Neuronal stem cell (in vitro differentiated cells): Measurements from ENCODE around the gene ZBED5.
"Not testable (repeated sequence)": the region's sequence is repeated elsewhere in the genome, so short reads cannot be mapped to it uniquely, and the experiment has no call there.

ENCODE experiments used
- DNase-seq: peaks from one replicate; pipeline ENCODE4 v3.0.0-alpha.2; 2013; ENCODE audit warnings: low spot score
- H2AFZ ChIP-seq: one replicate; pipeline ENCODE4 v1.6.1; 2013; ENCODE audit warnings: mild to moderate bottlenecking, low read length, inconsistent platforms
- H2AK5ac ChIP-seq: 2 replicates; pipeline ENCODE4 v1.6.1; 2013; ENCODE audit warnings: low read depth, mild to moderate bottlenecking, inconsistent platforms, low read length, moderate library complexity, mixed read lengths
- H2BK120ac ChIP-seq: 2 replicates; pipeline ENCODE4 v1.6.1; 2013; ENCODE audit warnings: low read depth, mild to moderate bottlenecking, inconsistent platforms, low read length, moderate library complexity, mixed read lengths
- H2BK12ac ChIP-seq: one replicate; pipeline ENCODE4 v1.6.1; 2013; ENCODE audit warnings: low read length, inconsistent platforms
- H2BK15ac ChIP-seq: 2 replicates; pipeline ENCODE4 v1.6.1; 2013; ENCODE audit warnings: mild to moderate bottlenecking, low read length, inconsistent platforms, mixed read lengths
- H2BK5ac ChIP-seq: one replicate; pipeline ENCODE4 v1.6.1; 2013; ENCODE audit warnings: inconsistent platforms, mild to moderate bottlenecking, low read length, moderate library complexity
- H3K14ac ChIP-seq: one replicate; pipeline ENCODE4 v1.6.1; 2013; ENCODE audit warnings: low read length, inconsistent platforms
- H3K18ac ChIP-seq: 2 replicates; pipeline ENCODE4 v1.6.1; 2013; ENCODE audit warnings: low read length, inconsistent platforms
- H3K23ac ChIP-seq: 2 replicates; pipeline ENCODE4 v1.6.1; 2013; ENCODE audit warnings: low read depth, mild to moderate bottlenecking, mixed read lengths, low read length, inconsistent platforms; ENCODE audit not compliant: poor library complexity
- H3K27ac ChIP-seq: replicated peaks from 3 replicates; pipeline ENCODE4 v1.5.1; 2013; ENCODE audit warnings: low read length, inconsistent platforms
- H3K27me3 ChIP-seq, 3 experiments: 2 replicates each; pipeline ENCODE4 v1.6.1; 2013; ENCODE audit warnings: low read length in 3 of 3, mild to moderate bottlenecking in 2 of 3, inconsistent platforms in 1 of 3, low read depth in 1 of 3, mixed read lengths in 1 of 3, moderate library complexity in 1 of 3; ENCODE audit not compliant: control insufficient read depth in 3 of 3, insufficient read depth in 3 of 3
- H3K36me3 ChIP-seq, 2 donors: replicated peaks in 1 of 2; 2 replicates each; pipeline ENCODE4 v1.6.1; 2013; ENCODE audit warnings: low read length in 2 of 2; ENCODE audit not compliant: control insufficient read depth in 2 of 2, insufficient read depth in 2 of 2
- H3K4ac ChIP-seq: 2 replicates; pipeline ENCODE4 v1.6.1; 2013; ENCODE audit warnings: inconsistent platforms, mild to moderate bottlenecking, low read length, moderate library complexity
- H3K4me1 ChIP-seq, 2 donors: 1 replicate in 1 of 2; 2 replicates in 1 of 2; pipeline ENCODE4 v1.6.1; 2013; ENCODE audit warnings: low read length in 2 of 2, low read depth in 1 of 2; ENCODE audit not compliant: control insufficient read depth in 2 of 2, insufficient read depth in 1 of 2
- H3K4me2 ChIP-seq: one replicate; pipeline ENCODE4 v1.6.1; 2013; ENCODE audit warnings: mild to moderate bottlenecking, low read length, inconsistent platforms; ENCODE audit not compliant: insufficient read depth, poor library complexity, severe bottlenecking
- H3K4me3 ChIP-seq, 2 donors: 2 replicates each; pipeline ENCODE4 v1.5.1; 2013; ENCODE audit warnings: low read length in 2 of 2, mild to moderate bottlenecking in 2 of 2, inconsistent platforms in 1 of 2, moderate library complexity in 1 of 2
- H3K79me1 ChIP-seq: one replicate; pipeline ENCODE4 v1.6.1; 2013; ENCODE audit warnings: low read depth, mild to moderate bottlenecking, inconsistent platforms, low read length, moderate library complexity
- H3K9ac ChIP-seq: one replicate; pipeline ENCODE4 v1.6.1; 2013; ENCODE audit warnings: mild to moderate bottlenecking, low read depth, low read length, inconsistent platforms; ENCODE audit not compliant: poor library complexity
- H3K9me3 ChIP-seq, 2 donors: replicated peaks in 1 of 2; 2 replicates each; pipeline versions ENCODE3 to v1.6.1; 2013; ENCODE audit warnings: low read length in 2 of 2, mild to moderate bottlenecking in 2 of 2, inconsistent platforms in 1 of 2, low read depth in 1 of 2, mixed read lengths in 1 of 2, moderate library complexity in 1 of 2; ENCODE audit not compliant: control insufficient read depth in 2 of 2, insufficient read depth in 1 of 2
- H4K8ac ChIP-seq: one replicate; pipeline ENCODE4 v1.6.1; 2013; ENCODE audit warnings: low read depth, mild to moderate bottlenecking, inconsistent platforms, low read length, moderate library complexity
- H4K91ac ChIP-seq: one replicate; pipeline ENCODE4 v1.6.1; 2013; ENCODE audit warnings: low read length, low read depth, mild to moderate bottlenecking, inconsistent platforms; ENCODE audit not compliant: poor library complexity
- whole genome bisulfite sequencing, 2 donors: extraction: QIAGEN DNeasy Blood & Tissue Kit; methylation state at CpG; one replicate each; pipeline ENCODE4 v1.1.7; 2013; ENCODE audit warnings: missing lambda C conversion rate in 2 of 2, mixed read lengths in 1 of 2; ENCODE audit not compliant: insufficient read length in 2 of 2, insufficient replicate concordance in 1 of 2; ENCODE audit errors: extremely low coverage in 2 of 2; 5-methylcytosine and 5-hydroxymethylcytosine counted together

The ZBED5 gene

DNA sequence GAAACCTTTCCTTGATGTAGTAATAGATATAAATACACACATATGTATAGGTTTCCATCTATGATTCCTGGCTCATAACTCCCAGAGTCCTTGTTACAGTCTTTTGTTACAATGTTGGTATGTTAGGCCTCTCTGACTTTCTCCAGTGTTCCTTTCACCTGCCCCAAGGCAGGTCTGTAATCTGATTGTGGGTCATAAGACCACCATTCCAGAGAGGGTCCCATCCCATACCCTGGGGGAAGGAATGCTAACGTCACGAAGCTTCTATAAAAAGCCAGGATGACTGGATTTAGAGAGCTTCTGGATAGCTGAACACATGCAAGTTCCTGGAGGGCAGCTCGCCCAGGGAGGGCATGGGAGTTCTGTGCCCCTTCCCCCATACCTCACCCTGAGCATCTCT, 35.4 kb downstream of the ZBED5 start:
- H2BK15ac ChIP-seq, H2BK12ac ChIP-seq, H3K4me1 ChIP-seq, H3K4me3 ChIP-seq, H3K4ac ChIP-seq, DNase-seq, H3K79me1 ChIP-seq, H4K8ac ChIP-seq, H2AK5ac ChIP-seq, H3K27ac ChIP-seq, H3K36me3 ChIP-seq, H3K27me3 ChIP-seq, H3K18ac ChIP-seq, H3K9ac ChIP-seq, H3K14ac ChIP-seq, H2AFZ ChIP-seq, H2BK120ac ChIP-seq, H3K4me2 ChIP-seq, H2BK5ac ChIP-seq, H4K91ac ChIP-seq, H3K23ac ChIP-seq, H3K9me3 ChIP-seq: not testable (repeated sequence)
- WGBS, 2 donors, result no CpG with 5 or more reads among the region's 3 CpGs

GRCh38 chr11:10818594-10818993, 39.3 kb downstream of the ZBED5 start:
- H3K27me3 ChIP-seq, result no peaks in the 10 kb centered on the region
- no peak overlapping the region for H2BK120ac ChIP-seq
- H3K9me3 ChIP-seq, result no peaks in the 10 kb centered on the region
- H3K4me3 ChIP-seq, result no peak overlapping the region
- no peak overlapping the region for H2BK12ac ChIP-seq
- H4K91ac ChIP-seq, result no peak overlapping the region
- H2BK15ac ChIP-seq, result no peak overlapping the region
- H3K27ac ChIP-seq, result no peak overlapping the region
- H3K4me2 ChIP-seq, result no peak overlapping the region
- DNase-seq, result no peak
- H3K4me1 ChIP-seq, result no peaks in the 10 kb centered on the region
- no peak overlapping the region for H2BK5ac ChIP-seq
- H3K18ac ChIP-seq, result no peak overlapping the region
- no peak overlapping the region for H3K14ac ChIP-seq
- H3K4ac ChIP-seq, result no peak overlapping the region
- no peak overlapping the region for H4K8ac ChIP-seq
- no peaks in the 10 kb centered on the region for H3K36me3 ChIP-seq
- WGBS, 2 donors, result no CpG with 5 or more reads among the region's 1 CpG
- H3K9ac ChIP-seq, result no peak overlapping the region
- H2AFZ ChIP-seq, result no peak overlapping the region
- H3K79me1 ChIP-seq, result no peaks in the 10 kb centered on the region
- H3K23ac ChIP-seq, result no peak overlapping the region
- no peak overlapping the region for H2AK5ac ChIP-seq

DNA sequence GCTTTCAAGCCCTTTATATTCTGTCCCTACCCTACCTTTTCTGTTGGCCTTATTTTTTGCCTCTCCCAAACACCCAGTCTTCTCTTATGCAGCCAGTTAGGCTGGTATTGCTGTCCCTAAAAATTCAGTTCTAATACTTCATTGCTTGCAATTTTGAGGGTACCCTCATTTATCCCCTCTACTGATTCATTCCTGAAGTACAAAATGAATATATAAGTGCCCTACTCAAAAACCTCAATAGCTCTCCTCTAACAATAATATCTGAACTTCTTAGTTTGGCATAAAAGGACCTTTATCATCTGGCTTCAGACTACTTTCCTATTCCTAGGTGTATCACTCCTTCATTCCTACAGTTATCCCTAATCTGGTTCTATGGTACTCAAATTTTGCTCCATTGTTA, 43.9 kb downstream of the ZBED5 start:
- H3K4me1 ChIP-seq, result no peaks in the 10 kb centered on the region
- no peak overlapping the region for H4K91ac ChIP-seq
- H3K27ac ChIP-seq, result no peak overlapping the region
- no peaks in the 10 kb centered on the region for H3K79me1 ChIP-seq
- no peak overlapping the region for H3K4ac ChIP-seq
- H2BK15ac ChIP-seq, result no peak overlapping the region
- no peak overlapping the region for H2AFZ ChIP-seq
- no peak overlapping the region for H2BK5ac ChIP-seq
- H2BK12ac ChIP-seq, result no peak overlapping the region
- H3K4me3 ChIP-seq, result no peak overlapping the region
- H3K18ac ChIP-seq, result no peak overlapping the region
- H2BK120ac ChIP-seq, result no peak overlapping the region
- H3K9ac ChIP-seq, result no peak overlapping the region
- H3K27me3 ChIP-seq, result no peaks in the 10 kb centered on the region
- no peak overlapping the region for H3K4me2 ChIP-seq
- no peaks in the 10 kb centered on the region for H3K36me3 ChIP-seq
- DNase-seq, result no peak
- no peaks in the 10 kb centered on the region for H3K9me3 ChIP-seq
- no peak overlapping the region for H4K8ac ChIP-seq
- no peak overlapping the region for H3K23ac ChIP-seq
- H2AK5ac ChIP-seq, result no peak overlapping the region
- no peak overlapping the region for H3K14ac ChIP-seq

DNA sequence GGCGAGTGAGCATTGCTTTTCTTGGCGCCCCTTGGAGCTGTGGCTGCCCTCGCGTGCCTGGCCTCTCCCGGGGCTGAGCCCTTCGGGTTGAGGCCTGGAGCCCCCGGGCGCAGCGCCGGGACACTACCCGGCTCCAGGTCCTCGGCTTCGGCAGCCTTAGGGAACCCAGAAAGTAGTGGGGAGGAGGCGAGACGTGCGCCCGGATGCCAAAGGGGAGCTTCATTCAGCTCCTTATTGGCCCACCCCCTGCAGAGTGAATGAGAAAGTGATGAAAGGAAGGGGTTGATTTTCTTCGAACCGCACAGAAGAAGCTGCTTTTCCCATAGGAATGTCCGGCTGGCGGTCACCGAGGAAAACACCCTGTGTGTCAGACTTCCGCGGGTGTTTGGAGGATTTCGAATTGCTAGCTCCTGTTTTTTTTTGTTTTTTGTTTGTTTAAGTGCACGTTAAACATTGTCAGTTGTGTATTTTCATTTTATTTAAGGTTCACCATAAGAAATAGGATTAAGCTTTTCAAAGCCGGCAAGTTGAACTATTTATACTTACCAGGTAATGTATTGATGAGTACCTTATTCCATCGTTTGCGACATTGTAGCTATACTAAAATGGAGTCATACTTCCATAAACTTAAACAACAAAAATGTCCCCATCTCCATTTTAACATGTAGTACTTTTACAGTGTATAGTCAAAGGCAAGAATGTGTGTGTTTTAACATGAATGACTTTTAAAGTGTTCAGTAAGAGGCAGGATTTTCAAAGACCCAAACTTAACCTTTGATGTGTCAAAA, 48.3 kb downstream of the ZBED5 start:
- Histone ChIP-seq H2AFZ (peak overlapping the region; percentile 85), H3K36me3 (peaks cover 15 to 35% of the 10 kb centered on the region in 2 donors), H4K8ac (no peak overlapping the region), H3K9ac (peak overlapping the region; percentile 95), H3K18ac (peak overlapping the region; percentile 94), H2BK5ac (peak overlapping the region; percentile 97), H3K4me1 (peaks cover 0 to 14% of the 10 kb centered on the region in 2 donors), H3K9me3 (no peaks in the 10 kb centered on the region), H2BK12ac (no peak overlapping the region), H2BK120ac (peak overlapping the region; percentile 96), H4K91ac (peak overlapping the region; percentile 11), H3K4me2 (peak overlapping the region; percentile 92), H3K4me3 (peak overlapping the region; percentile 81 to 99), H3K23ac (no peak overlapping the region), H2BK15ac (peak overlapping the region; percentile 38), H3K27me3 (no peaks in the 10 kb centered on the region), H3K4ac (peak overlapping the region; percentile 96), H2AK5ac (peak overlapping the region; percentile 19), H3K14ac (peak overlapping the region; percentile 84), H3K79me1 (peaks cover 3% of the 10 kb centered on the region), H3K27ac (peak overlapping the region; percentile 97)
- peak; percentile 72 for DNase-seq
- no CpG with 5 or more reads among the region's 29 CpGs for WGBS, 2 donors
